Stomach (tissue), 4 donors: ENCODE data around the gene SEPTIN1.

Experiments
- CTCF ChIP-seq, 7 experiments: fragments of 450-650 bp in 4 of 7; fragments of 200-600 bp in 3 of 7; sonication (generic) in 3 of 7; IDR thresholded peaks; one replicate each; pipeline ENCODE4 v1.5.1; 2016 to 2019; ENCODE audit warnings: antibody characterized with exemption in 7 of 7, control low read depth in 2 of 7, mild to moderate bottlenecking in 1 of 7
- EP300 ChIP-seq: sonication (generic); formaldehyde crosslinking; IDR thresholded peaks from one replicate; pipeline ENCODE4 v1.6.1; 2017; ENCODE audit warnings: antibody characterized with exemption
- POLR2A ChIP-seq, 4 donors: fragments of 450-650 bp; IDR thresholded peaks; one replicate each; pipeline ENCODE4 v1.6.1; 2016; ENCODE audit warnings: antibody characterized with exemption in 4 of 4, control low read depth in 2 of 4, mild to moderate bottlenecking in 1 of 4, moderate library complexity in 1 of 4

DNA sequence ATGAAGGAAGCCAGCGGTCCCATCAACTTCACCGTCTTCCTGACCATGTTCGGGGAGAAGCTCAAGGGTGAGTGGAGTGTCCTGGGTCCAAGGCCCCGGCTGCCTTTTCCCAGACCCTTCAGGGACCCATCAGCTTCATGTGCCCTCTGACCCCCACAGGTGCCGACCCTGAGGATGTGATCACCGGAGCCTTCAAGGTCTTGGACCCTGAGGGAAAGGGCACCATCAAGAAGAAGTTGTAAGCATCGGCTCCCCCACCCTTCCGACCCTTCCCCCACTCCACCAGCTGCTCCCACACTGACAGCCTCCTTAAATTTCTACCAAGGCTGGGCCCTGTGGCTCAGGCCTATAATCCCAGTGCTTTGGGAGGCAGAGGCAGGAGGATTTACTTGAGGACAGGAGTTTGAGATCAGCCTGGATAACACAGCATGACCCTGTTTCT is 5.9 kb downstream of the SEPTIN1 start:
- no peak for TF ChIP-seq POLR2A (IDR thresholded peaks at IDR 0.05)
- no peak for TF ChIP-seq CTCF (IDR thresholded peaks at IDR 0.05)
- TF ChIP-seq EP300 = no peak
